HepG2 (cell line): ENCODE data around the gene PLCXD1. TPM values are rescaled to one million over a fixed set of nuclear protein-coding genes. Genes with fewer than 3 reads are reported as not detected.

ENCODE experiments used
- ATAC-seq: fragments of 200-7000 bp; cut with Tn5 transposase; 3 replicates; pipeline ENCODE4 v1.9.1; 2020; ENCODE audit warnings: mild to moderate bottlenecking, moderate library complexity
- BruUV-seq: library from RNA; stranded (reverse); fragments of 400-500 nt; replicated peaks from 2 replicates; lab custom pipeline; 2021; lab: Mats Ljungman, UMichigan
- CTCF ChIA-PET: fragments of 300-600 bp; formaldehyde crosslinking; extraction: SDS; loops from one replicate; lab custom pipeline; 2021; ENCODE audit warnings: low total read pairs, inconsistent platforms, low intra/inter-chr PET ratio; lab: Yijun Ruan, JAX
- POLR2A ChIA-PET: fragments of 350-600 bp; sonication (Branson Sonifier 250); formaldehyde crosslinking; loops from one replicate; lab custom pipeline; 2020; ENCODE audit warnings: antibody characterized with exemption, inconsistent platforms; lab: Yijun Ruan, JAX
- DNase-seq: peaks from one replicate; pipeline ENCODE4 v3.0.0-alpha.2; 2015; ENCODE audit warnings: low spot score
- FAIRE-seq: peaks from 3 replicates; lab custom pipeline; 2011; peaks lifted over from hg19 to GRCh38; lab: Jason Lieb, UNC
- H2AFZ ChIP-seq: one replicate; pipeline ENCODE4 v1.6.1; 2011; ENCODE audit warnings: low read length, inconsistent platforms
- H3K27ac ChIP-seq: fragments of 300-600 bp; 3 replicates; pipeline ENCODE4 v1.8.0; 2011; ENCODE audit warnings: mixed run types, mild to moderate bottlenecking, mixed read lengths, low read length, inconsistent platforms; ENCODE audit not compliant: insufficient read depth; ENCODE audit errors: extremely low read length
- H3K27me3 ChIP-seq, 2 experiments: fragments of 200-600 bp in 1 of 2; 2 replicates in 1 of 2; 3 replicates in 1 of 2; pipeline versions ENCODE4 v1.6.0 to v1.8.0; 2011; ENCODE audit warnings: low read length in 2 of 2, mild to moderate bottlenecking in 2 of 2, moderate library complexity in 2 of 2, inconsistent platforms in 1 of 2; ENCODE audit not compliant: insufficient read depth in 2 of 2, control insufficient read depth in 1 of 2
- H3K36me3 ChIP-seq, 2 experiments: fragments of 200-600 bp in 1 of 2; replicated peaks in 1 of 2; 2 replicates in 1 of 2; 3 replicates in 1 of 2; pipeline versions ENCODE4 v1.5.1 to v1.8.0; 2011; ENCODE audit warnings: low read length in 2 of 2, inconsistent platforms in 1 of 2; ENCODE audit not compliant: insufficient read depth in 2 of 2, control insufficient read depth in 1 of 2
- H3K4me1 ChIP-seq: 2 replicates; pipeline ENCODE4 v1.5.1; 2012; ENCODE audit warnings: low read length, inconsistent platforms; ENCODE audit not compliant: insufficient read depth
- H3K4me2 ChIP-seq: 2 replicates; pipeline ENCODE4 v1.6.0; 2011; ENCODE audit warnings: low read depth, low read length, inconsistent platforms
- H3K4me3 ChIP-seq, 3 experiments: fragments of 200-600 bp in 1 of 3; sonication (generic), shearing (Covaris generic) in 1 of 3; replicated peaks in 1 of 3; 2 replicates each; pipeline ENCODE4 v1.5.1; 2011 to 2016; ENCODE audit warnings: low read length in 3 of 3, inconsistent platforms in 2 of 3, low read depth in 2 of 3, mild to moderate bottlenecking in 2 of 3, control low read depth in 1 of 3, mixed read lengths in 1 of 3; ENCODE audit not compliant: insufficient read depth in 1 of 3
- H3K79me2 ChIP-seq: one replicate; pipeline ENCODE4 v1.6.1; 2011; ENCODE audit warnings: low read length, inconsistent platforms; ENCODE audit not compliant: insufficient read depth
- H3K9ac ChIP-seq: 2 replicates; pipeline ENCODE4 v1.6.0; 2011; ENCODE audit warnings: mild to moderate bottlenecking, low read depth, low read length, inconsistent platforms; ENCODE audit not compliant: insufficient read depth
- H3K9me3 ChIP-seq: 2 replicates; pipeline ENCODE4 v1.5.1; 2012; ENCODE audit warnings: mild to moderate bottlenecking, low read length
- H4K20me1 ChIP-seq: 2 replicates; pipeline ENCODE4 v1.6.0; 2011; ENCODE audit warnings: inconsistent platforms, mild to moderate bottlenecking, low read length, moderate library complexity; ENCODE audit not compliant: insufficient read depth
- ATF2 ChIP-seq: sonication (generic); formaldehyde crosslinking; IDR thresholded peaks from 2 replicates; pipeline ENCODE4 v1.4.0; 2020; ENCODE audit warnings: missing genetic modification reagents
- HIC2 ChIP-seq: sonication (generic); formaldehyde crosslinking; IDR thresholded peaks from 2 replicates; pipeline ENCODE4 v1.9.0; 2022; ENCODE audit warnings: low read depth, missing genetic modification reagents
- PAXIP1 ChIP-seq: sonication (generic); formaldehyde crosslinking; conservative IDR thresholded peaks from 2 replicates; pipeline ENCODE4 v1.4.0; 2020; ENCODE audit warnings: mild to moderate bottlenecking, missing genetic modification reagents, moderate library complexity
- SKIL ChIP-seq: sonication (generic); formaldehyde crosslinking; IDR thresholded peaks from 2 replicates; pipeline ENCODE4 v1.8.0; 2022; ENCODE audit warnings: missing genetic modification reagents, mild to moderate bottlenecking, moderate library complexity, borderline replicate concordance
- ZBTB38 ChIP-seq: sonication (generic); formaldehyde crosslinking; IDR thresholded peaks from 2 replicates; pipeline ENCODE4 v1.5.1; 2020; ENCODE audit warnings: mild to moderate bottlenecking, missing genetic modification reagents
- ZNF781 ChIP-seq: sonication (generic); formaldehyde crosslinking; IDR thresholded peaks from 2 replicates; pipeline ENCODE4 v1.5.1; 2020; ENCODE audit warnings: borderline replicate concordance, mild to moderate bottlenecking, missing genetic modification reagents; ENCODE audit errors: not compliant biosample characterization
- WGBS: methylation state at CpG from one replicate; pipeline ENCODE4 v1.1.6; 2017; ENCODE audit warnings: low lambda C conversion rate; 5-methylcytosine and 5-hydroxymethylcytosine counted together
- in situ Hi-C: cut with HindIII; loops from 2 replicates; pipeline ENCODE4 v1.10.0; 2017; ENCODE audit warnings: low pct_unique_long_range_greater_than_20kb; ENCODE audit not compliant: extremely low pct_ligation_motif_present
- intact Hi-C: fragments of 100-400 bp; cut with micrococcal nuclease; formaldehyde crosslinking; loops from one replicate; pipeline ENCODE4 v1.10.0; 2022; ENCODE audit not compliant: unreplicated experiment
- polyA plus RNA-seq, 8 experiments: library from polyadenylated mRNA; depleted of rRNA in 3 of 8; stranded (reverse) in 7 of 8; unstranded in 1 of 8; fragments of >200 nt; fragmentation: Illumina TruSeq in 4 of 8; extraction: Trizol in 4 of 8; gene quantifications; 2 replicates each; pipeline versions ENCODE4 v1.2.1 to v1.2.3, GENCODE V29; 2011 to 2016; ENCODE audit warnings: low read depth in 4 of 8, missing spikeins in 1 of 8, mixed read lengths in 1 of 8; ENCODE audit not compliant: insufficient read depth in 1 of 8
- total RNA-seq, 5 experiments: library from RNA; depleted of rRNA; stranded (reverse); fragments of >200 nt; fragmentation: Illumina TruSeq; extraction: Trizol; gene quantifications; 2 replicates each; pipeline ENCODE4 v1.2.3, GENCODE V29; 2016; ENCODE audit warnings: low read depth in 1 of 5
- TF ChIP-seq, protein P1 (sequence below): IDR thresholded peaks from 2 replicates; pipeline ENCODE4 v1.6.1; 2016; ENCODE audit warnings: missing biosample characterization, missing genetic modification reagents, low read depth

Gene PLCXD1
- total and polyA plus RNA-seq, 2 of the 13 experiments (the other 11 are each of a cell fraction or from before 2014, with no cell fraction given) = 87.7 to 153 TPM

GRCh38 chrX:348461-349117, 67.4 kb downstream of the PLCXD1 start (continued):
- TF ChIP-seq, protein P1, sequence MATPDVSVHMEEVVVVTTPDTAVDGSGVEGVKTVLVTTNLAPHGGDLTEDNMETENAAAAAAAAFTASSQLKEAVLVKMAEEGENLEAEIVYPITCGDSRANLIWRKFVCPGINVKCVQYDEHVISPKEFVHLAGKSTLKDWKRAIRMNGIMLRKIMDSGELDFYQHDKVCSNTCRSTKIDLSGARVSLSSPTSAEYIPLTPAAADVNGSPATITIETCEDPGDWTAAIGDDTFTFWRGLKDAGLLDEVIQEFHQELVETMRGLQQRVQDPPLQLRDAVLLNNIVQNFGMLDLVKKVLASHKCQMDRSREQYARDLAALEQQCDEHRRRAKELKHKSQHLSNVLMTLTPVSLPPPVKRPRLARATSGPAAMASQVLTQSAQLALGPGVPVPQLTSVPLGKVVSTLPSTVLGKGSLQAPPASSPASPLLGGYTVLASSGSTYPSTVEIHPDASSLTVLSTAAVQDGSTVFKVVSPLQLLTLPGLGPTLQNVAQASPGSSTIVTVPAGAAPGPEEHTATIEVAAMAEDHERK (CRISPR knock-in tag) = no peak
- TF ChIP-seq HIC2 (CRISPR knock-in tag) = no peak
- TF ChIP-seq, all 625 proteins: peak for 0

DNA sequence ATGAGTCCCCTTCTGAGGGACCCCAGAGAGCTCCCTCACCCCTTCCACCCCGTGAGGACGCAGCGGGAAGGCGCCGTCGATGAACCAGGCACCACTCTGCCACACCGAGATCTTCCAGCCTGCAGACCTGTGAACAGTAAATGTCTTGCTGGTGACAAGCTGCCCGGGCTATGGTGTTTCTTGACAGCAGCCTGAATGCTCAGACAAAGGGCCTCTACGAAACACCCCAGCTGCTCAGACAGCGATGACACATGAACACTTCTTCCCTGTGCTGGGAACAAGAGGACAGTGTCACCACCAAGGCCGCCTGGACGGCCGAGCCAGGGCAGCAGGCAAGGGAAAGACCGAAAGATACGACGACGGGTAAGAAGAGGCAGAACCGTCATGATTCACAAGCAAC, 68.0 kb downstream of the PLCXD1 start:
- Histone ChIP-seq H4K20me1 (no peaks in the 10 kb centered on the region), H3K79me2 (no peaks in the 10 kb centered on the region), H2AFZ (no peak overlapping the region), H3K4me1 (0 out of 2 replicates have a peak, but pooled peaks cover 5% of the 10 kb centered on the region), H3K36me3 (peaks cover 3 to 7% of the 10 kb centered on the region in 2 experiments; a peak in 2 of 5 replicates), H3K4me3 (no peak overlapping the region), H3K27me3 (no peaks in the 10 kb centered on the region), H3K4me2 (no peak overlapping the region), H3K27ac (no peak overlapping the region), H3K9me3 (no peaks in the 10 kb centered on the region), H3K9ac (no peak overlapping the region)
- ATAC-seq (no peak), FAIRE-seq (no peak), DNase-seq (no peak)
- 97% methylated on average over 17 of the region's 18 CpGs for WGBS
- TF ChIP-seq ATF2 = no peak
- no peak for TF ChIP-seq SKIL (CRISPR knock-in tag)
- no peak for TF ChIP-seq PAXIP1 (CRISPR knock-in tag)
- no peak for TF ChIP-seq ZNF781 (CRISPR knock-in tag)
- 0 out of 2 replicates have a peak, but pooled peaks have one; percentile 26 for TF ChIP-seq ZBTB38 (CRISPR knock-in tag)
- in situ Hi-C loops = no loop called here
- intact Hi-C loops = no loop called here
- CTCF ChIA-PET = no interaction called here
- POLR2A ChIA-PET = no interaction called here
- BruUV-seq = no TSS peak
